SU-DHL-6 (cell line): ENCODE results near the gene FAM135A.

Experiments
- H2AFZ ChIP-seq: fragments of 200-600 bp; sonication (generic); 2 replicates; pipeline ENCODE4 v1.6.1; 2014; ENCODE audit warnings: low read depth, mild to moderate bottlenecking, moderate library complexity, mixed read lengths, antibody characterized with exemption, low read length; ENCODE audit not compliant: severe bottlenecking
- H3F3A ChIP-seq: fragments of 200-600 bp; shearing (Covaris generic); 2 replicates; pipeline ENCODE4 v1.6.0; 2016; ENCODE audit warnings: antibody characterized with exemption, mild to moderate bottlenecking; ENCODE audit not compliant: insufficient read depth
- H3K27ac ChIP-seq: fragments of 200-600 bp; sonication (generic); 2 replicates; pipeline ENCODE4 v1.5.1; 2016; ENCODE audit warnings: low read depth, mild to moderate bottlenecking, low read length, moderate library complexity, mixed read lengths
- H3K27me3 ChIP-seq: fragments of 200-600 bp; sonication (generic), shearing (Covaris generic); 2 replicates; pipeline ENCODE4 v1.6.0; 2014; ENCODE audit warnings: mild to moderate bottlenecking, low read length
- H3K36me3 ChIP-seq: fragments of 200-600 bp; sonication (generic); 2 replicates; pipeline ENCODE4 v1.6.1; 2014; ENCODE audit warnings: mild to moderate bottlenecking, low read length, mixed read lengths
- H3K4me2 ChIP-seq: fragments of 300-600, 200-600 bp; shearing (Covaris generic), sonication (generic); 2 replicates; pipeline ENCODE4 v1.6.0; 2014; ENCODE audit warnings: low read length, low read depth, mild to moderate bottlenecking; ENCODE audit not compliant: poor library complexity, severe bottlenecking
- H3K4me3 ChIP-seq: fragments of 200-600 bp; sonication (generic); 2 replicates; pipeline ENCODE4 v1.5.1; 2014; ENCODE audit warnings: antibody characterized with exemption, low read length, mild to moderate bottlenecking, mixed read lengths; ENCODE audit not compliant: insufficient read depth, poor library complexity, severe bottlenecking
- H3K79me2 ChIP-seq: fragments of 200-600 bp; sonication (generic); 2 replicates; pipeline ENCODE4 v1.6.1; 2014; ENCODE audit warnings: mild to moderate bottlenecking, low read length, moderate library complexity; ENCODE audit not compliant: insufficient read depth
- H3K9ac ChIP-seq: fragments of 200-600 bp; sonication (generic); 2 replicates; pipeline ENCODE4 v1.7.0; 2014; ENCODE audit warnings: mild to moderate bottlenecking, low read length
- H3K9me2 ChIP-seq: fragments of 200-600 bp; sonication (generic); replicated peaks from 2 replicates; pipeline ENCODE4 v1.6.1; 2014; ENCODE audit warnings: low read length; ENCODE audit not compliant: insufficient read depth
- H3K9me3 ChIP-seq: fragments of 200-600 bp; sonication (generic); 2 replicates; pipeline ENCODE4 v1.6.1; 2014; ENCODE audit warnings: low read length, mixed read lengths; ENCODE audit not compliant: insufficient read depth
- H4K20me1 ChIP-seq: fragments of 200-600 bp; sonication (generic); 2 replicates; pipeline ENCODE4 v1.6.1; 2014; ENCODE audit warnings: low read depth, mild to moderate bottlenecking, antibody characterized with exemption, low read length, moderate library complexity, mixed read lengths
- CTCF ChIP-seq: fragments of 200-600 bp; sonication (generic); IDR thresholded peaks from one replicate; pipeline ENCODE4 v1.5.1; 2017; ENCODE audit warnings: antibody characterized with exemption, mild to moderate bottlenecking, low read length, moderate library complexity; ENCODE audit not compliant: insufficient read depth, poor library complexity, severe bottlenecking
- EZH2phosphoT487 ChIP-seq: fragments of 200-600 bp; sonication (generic), shearing (Covaris generic); conservative IDR thresholded peaks from 2 replicates; pipeline ENCODE4 v1.6.1; 2018; ENCODE audit warnings: mild to moderate bottlenecking, antibody characterized with exemption, low read length, moderate library complexity, mixed read lengths

Gene FAM135A

DNA sequence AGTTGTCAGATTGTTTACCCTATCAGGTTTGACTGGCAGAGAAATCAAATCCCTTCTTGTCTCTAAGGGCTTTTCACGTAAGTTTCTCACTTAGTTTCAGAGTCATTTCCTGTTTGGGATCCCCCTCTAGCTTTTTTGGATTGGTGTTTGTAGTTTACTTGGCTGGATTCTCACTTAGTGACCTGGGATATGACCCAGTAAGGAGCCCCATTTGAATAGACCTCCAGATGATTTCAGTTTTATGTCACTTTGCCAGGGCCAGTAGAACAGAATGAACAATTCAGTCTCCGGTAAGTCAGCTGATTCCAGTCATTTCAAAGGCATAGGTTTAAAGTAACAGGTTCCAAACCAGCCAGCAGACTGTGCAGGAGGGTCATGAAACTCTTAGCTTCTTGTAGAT, 8.2 kb downstream of the FAM135A start:
- Histone ChIP-seq H3K9ac (no peak overlapping the region), H3K27me3 (no peaks in the 10 kb centered on the region), H3K36me3 (peaks cover 17% of the 10 kb centered on the region), H3K4me3 (no peak overlapping the region), H3K9me3 (no peaks in the 10 kb centered on the region), H3K27ac (no peak overlapping the region), H3K9me2 (no peaks in the 10 kb centered on the region), H3K79me2 (peaks cover 70% of the 10 kb centered on the region), H4K20me1 (0 out of 2 replicates have a peak, but pooled peaks cover 6% of the 10 kb centered on the region), H3K4me2 (no peak overlapping the region), H3F3A (no peaks in the 10 kb centered on the region), H2AFZ (no peak overlapping the region)
- no peak for TF ChIP-seq CTCF
- no peak for TF ChIP-seq EZH2phosphoT487

- no peak overlapping the region for H3K4me3 ChIP-seq
- H3K27ac ChIP-seq, result no peak overlapping the region
- no peak overlapping the region for H2AFZ ChIP-seq
- no peaks in the 10 kb centered on the region for H3K9me3 ChIP-seq
- TF ChIP-seq CTCF, result no peak
- no peak for TF ChIP-seq EZH2phosphoT487
- no peaks in the 10 kb centered on the region for H3K27me3 ChIP-seq
- 0 out of 2 replicates have a peak, but pooled peaks cover 6% of the 10 kb centered on the region for H4K20me1 ChIP-seq
- H3F3A ChIP-seq, result no peaks in the 10 kb centered on the region
- peaks cover 28% of the 10 kb centered on the region for H3K36me3 ChIP-seq
- H3K9ac ChIP-seq, result no peak overlapping the region
- peaks cover 53% of the 10 kb centered on the region for H3K79me2 ChIP-seq
- no peaks in the 10 kb centered on the region for H3K9me2 ChIP-seq
- no peak overlapping the region for H3K4me2 ChIP-seq
Measured at GRCh38 chr6:70423189-70424134, 10.2 kb downstream of the FAM135A start.

DNA sequence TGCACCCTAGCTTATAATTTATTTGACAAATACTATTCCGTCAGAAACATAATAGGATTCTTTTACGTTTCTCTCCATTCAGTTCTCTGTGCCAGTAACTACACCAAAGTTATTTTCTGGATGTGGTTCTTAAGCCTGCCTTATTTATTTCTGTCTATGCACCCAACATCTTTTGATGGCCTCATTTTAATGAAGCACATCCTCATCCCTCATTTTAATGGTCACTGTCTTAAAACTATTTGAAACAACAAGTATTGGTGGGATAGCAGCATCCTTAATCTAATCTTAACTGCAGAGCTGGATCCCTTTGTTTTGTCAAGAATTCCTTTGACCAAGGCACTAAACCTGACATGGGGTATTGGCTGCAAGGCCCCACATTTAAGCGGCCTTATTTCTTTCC, 11.0 kb downstream of the FAM135A start:
- Histone ChIP-seq H3K27ac (no peak overlapping the region), H3F3A (no peaks in the 10 kb centered on the region), H3K4me2 (no peak overlapping the region), H3K4me3 (no peak overlapping the region), H3K36me3 (peaks cover 30% of the 10 kb centered on the region), H3K27me3 (no peaks in the 10 kb centered on the region), H2AFZ (no peak overlapping the region), H4K20me1 (0 out of 2 replicates have a peak, but pooled peaks cover 6% of the 10 kb centered on the region), H3K9me3 (no peaks in the 10 kb centered on the region), H3K9ac (no peak overlapping the region), H3K9me2 (no peaks in the 10 kb centered on the region), H3K79me2 (peaks cover 48% of the 10 kb centered on the region)
- TF ChIP-seq CTCF (no peak), EZH2phosphoT487 (no peak)
